ENCODE results near the gene SHB.
A peak's percentile ranks its signal among the peaks of the same experiment; 100 is the strongest.

The SHB gene

GRCh38 chr9:38088006-38088925 is 19.2 kb upstream of the SHB start:
- DNase-seq: peak; percentile 22

- DNase-seq: no peak
These were observed 17.5 kb upstream of the SHB start for GRCh38 chr9:38086496-38086895.

GRCh38 chr9:38085308-38085707 is 16.3 kb upstream of the SHB start:
- DNase-seq: no peak

- no peak for DNase-seq
These were observed 15.5 kb upstream of the SHB start for GRCh38 chr9:38084556-38084880.

GRCh38 chr9:38083858-38084555 is 15.0 kb upstream of the SHB start:
- no peak for DNase-seq

GRCh38 chr9:38082446-38083287 is 13.6 kb upstream of the SHB start:
- DNase-seq: no peak

- no peak for DNase-seq
These were observed 12.5 kb upstream of the SHB start for GRCh38 chr9:38081356-38082108.

GRCh38 chr9:38079461-38080031 is 10.5 kb upstream of the SHB start:
- no peak for DNase-seq

GRCh38 chr9:38075272-38075671 is 6.2 kb upstream of the SHB start:
- DNase-seq: no peak

GRCh38 chr9:38074441-38074961 is 5.5 kb upstream of the SHB start:
- DNase-seq: no peak

GRCh38 chr9:38073882-38074281 is 4.9 kb upstream of the SHB start:
- no peak for DNase-seq

GRCh38 chr9:38071470-38072134 is 2.6 kb upstream of the SHB start:
- DNase-seq: no peak

GRCh38 chr9:38067859-38068681 is 957 bp downstream of the SHB start:
- no peak for DNase-seq

GRCh38 chr9:38066914-38067858 is 1.8 kb downstream of the SHB start:
- DNase-seq: no peak

GRCh38 chr9:38066197-38066913 is 2.7 kb downstream of the SHB start:
- DNase-seq: peak; percentile 17

- DNase-seq: no peak
These were observed 3.5 kb downstream of the SHB start for GRCh38 chr9:38065369-38066075.

GRCh38 chr9:38064842-38065368 is 4.1 kb downstream of the SHB start:
- DNase-seq: no peak

GRCh38 chr9:38063363-38063707 is 5.7 kb downstream of the SHB start:
- DNase-seq: no peak
